C4-2B (cell line): ENCODE data around the gene USB1.

Experiments
- ZFX ChIP-seq: fragments of 450-650 bp; IDR thresholded peaks from 2 replicates; pipeline ENCODE4 v1.6.1; 2017
- TF ChIP-seq, protein P1 (sequence below): fragments of 450-650 bp; conservative IDR thresholded peaks from 2 replicates; pipeline ENCODE4 v1.5.1; 2017; ENCODE audit warnings: mild to moderate bottlenecking

DNA sequence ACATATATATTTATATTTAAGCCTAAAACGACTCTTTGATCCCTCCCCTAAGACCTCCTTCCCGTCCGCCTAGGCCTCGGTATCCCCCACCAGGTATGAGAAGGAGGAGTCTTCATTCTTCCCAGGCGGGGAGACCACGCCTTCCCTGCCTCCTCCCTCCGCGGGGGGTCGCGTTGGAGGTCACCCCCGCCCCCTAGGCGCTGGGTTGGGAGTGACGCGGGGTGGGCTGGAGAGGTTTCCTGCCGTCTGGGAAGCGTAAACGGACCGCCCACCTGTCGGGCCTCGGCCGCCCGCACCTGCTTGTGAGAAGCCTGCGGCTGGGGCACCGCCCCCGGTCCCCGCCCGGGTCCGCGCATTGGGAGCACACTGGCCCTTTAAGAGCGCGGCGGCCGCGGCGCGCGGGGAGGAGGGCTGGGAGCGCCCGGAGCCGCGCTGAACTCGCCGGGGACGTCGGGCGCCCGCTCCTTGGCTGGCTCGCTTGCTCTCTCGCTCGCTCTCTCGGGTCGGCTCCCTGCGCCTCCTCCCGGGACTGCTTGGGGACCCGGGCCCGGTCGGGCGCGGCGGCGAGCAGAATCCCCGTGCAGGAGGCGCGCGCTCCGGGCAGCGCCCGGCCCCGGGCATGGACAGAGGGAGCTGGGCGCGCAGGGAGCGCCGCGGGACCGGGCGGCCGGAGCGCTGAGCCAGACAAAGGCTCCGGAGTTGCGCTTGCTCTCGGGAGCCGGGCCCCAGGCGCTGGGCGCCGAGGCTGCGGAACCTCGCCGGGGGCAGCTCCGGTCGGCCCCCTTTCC lies 24.3 kb downstream of the USB1 start, which contains the start of gene MMP15:
- TF ChIP-seq, protein P1, sequence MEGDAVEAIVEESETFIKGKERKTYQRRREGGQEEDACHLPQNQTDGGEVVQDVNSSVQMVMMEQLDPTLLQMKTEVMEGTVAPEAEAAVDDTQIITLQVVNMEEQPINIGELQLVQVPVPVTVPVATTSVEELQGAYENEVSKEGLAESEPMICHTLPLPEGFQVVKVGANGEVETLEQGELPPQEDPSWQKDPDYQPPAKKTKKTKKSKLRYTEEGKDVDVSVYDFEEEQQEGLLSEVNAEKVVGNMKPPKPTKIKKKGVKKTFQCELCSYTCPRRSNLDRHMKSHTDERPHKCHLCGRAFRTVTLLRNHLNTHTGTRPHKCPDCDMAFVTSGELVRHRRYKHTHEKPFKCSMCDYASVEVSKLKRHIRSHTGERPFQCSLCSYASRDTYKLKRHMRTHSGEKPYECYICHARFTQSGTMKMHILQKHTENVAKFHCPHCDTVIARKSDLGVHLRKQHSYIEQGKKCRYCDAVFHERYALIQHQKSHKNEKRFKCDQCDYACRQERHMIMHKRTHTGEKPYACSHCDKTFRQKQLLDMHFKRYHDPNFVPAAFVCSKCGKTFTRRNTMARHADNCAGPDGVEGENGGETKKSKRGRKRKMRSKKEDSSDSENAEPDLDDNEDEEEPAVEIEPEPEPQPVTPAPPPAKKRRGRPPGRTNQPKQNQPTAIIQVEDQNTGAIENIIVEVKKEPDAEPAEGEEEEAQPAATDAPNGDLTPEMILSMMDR = no peak
- TF ChIP-seq ZFX = no peak
